HG02981 (cell line): Measurements from ENCODE around the gene ADTRP.

Source experiments
- ATAC-seq: cut with Tn5 transposase; IDR thresholded peaks from one replicate; pipeline ENCODE4 v1.9.1; 2021; ENCODE audit warnings: mild to moderate bottlenecking, moderate library complexity; ENCODE audit not compliant: unreplicated experiment

The ADTRP gene

DNA sequence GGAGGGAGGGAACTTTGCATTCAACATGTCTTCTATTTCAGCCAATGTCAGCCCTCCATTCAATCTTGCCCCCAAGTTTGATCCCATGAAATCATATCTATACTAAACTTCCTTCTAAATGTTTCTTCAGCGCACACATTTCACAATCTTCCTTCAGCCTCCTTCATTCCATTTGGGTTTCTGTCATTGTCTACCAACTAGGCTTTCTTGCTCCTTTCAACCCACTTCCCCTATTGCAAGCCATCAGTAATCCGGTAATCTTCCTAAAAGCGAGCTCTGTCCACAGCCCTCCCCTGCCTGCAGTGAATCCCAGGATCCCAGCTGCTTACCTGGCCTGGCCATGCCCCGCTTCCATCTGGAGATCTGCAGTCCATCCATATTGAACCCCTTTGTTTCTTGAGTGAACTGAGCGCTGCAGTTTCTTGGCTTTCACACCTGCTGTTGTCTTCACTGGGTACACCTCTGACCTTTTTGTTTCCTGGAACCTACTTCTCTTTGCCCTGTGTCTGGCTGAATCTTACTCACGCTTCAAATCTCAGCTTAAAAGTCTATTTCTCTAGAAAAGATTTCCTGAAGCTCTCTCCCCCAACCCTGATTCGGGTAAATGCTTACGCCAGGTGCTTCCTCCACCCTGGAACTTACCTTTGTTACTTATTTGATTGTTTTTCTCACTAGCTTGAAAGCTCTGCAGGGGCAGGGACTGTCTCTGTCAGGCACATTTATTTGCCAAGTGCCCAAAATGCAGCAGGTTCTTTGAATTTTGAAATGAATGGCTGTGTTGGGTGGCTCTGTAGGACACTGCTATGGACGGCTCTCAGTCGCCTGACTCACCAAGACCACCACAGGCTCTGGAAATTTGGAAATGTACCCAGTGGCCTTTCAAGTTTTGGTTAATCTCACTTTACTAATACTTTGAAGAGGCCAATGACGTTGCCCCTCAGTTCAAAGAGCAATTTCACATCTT, 50.3 kb downstream of the ADTRP start:
- no peak for ATAC-seq

GRCh38 chr6:11727346-11727997, 51.1 kb downstream of the ADTRP start:
- ATAC-seq = no peak

DNA sequence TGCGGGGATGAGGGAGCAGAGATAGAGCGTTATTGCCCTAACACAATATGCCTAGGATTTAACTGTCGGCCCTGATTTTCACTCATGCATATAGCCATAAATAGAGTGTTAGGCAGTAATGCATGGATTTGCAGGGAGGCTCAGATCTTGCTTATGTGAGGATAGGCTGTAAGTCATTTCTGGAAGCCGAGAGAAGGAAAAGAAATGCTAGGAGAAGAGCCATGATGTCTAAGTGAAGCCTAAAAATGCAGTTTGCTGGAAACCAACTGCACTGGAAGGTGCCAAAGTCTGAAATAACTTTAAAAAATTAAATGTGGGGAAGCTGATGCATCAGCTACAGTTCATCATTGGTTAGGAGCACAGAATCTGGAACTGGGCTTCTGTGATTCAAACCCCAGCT, 54.3 kb downstream of the ADTRP start:
- ATAC-seq = no peak

DNA sequence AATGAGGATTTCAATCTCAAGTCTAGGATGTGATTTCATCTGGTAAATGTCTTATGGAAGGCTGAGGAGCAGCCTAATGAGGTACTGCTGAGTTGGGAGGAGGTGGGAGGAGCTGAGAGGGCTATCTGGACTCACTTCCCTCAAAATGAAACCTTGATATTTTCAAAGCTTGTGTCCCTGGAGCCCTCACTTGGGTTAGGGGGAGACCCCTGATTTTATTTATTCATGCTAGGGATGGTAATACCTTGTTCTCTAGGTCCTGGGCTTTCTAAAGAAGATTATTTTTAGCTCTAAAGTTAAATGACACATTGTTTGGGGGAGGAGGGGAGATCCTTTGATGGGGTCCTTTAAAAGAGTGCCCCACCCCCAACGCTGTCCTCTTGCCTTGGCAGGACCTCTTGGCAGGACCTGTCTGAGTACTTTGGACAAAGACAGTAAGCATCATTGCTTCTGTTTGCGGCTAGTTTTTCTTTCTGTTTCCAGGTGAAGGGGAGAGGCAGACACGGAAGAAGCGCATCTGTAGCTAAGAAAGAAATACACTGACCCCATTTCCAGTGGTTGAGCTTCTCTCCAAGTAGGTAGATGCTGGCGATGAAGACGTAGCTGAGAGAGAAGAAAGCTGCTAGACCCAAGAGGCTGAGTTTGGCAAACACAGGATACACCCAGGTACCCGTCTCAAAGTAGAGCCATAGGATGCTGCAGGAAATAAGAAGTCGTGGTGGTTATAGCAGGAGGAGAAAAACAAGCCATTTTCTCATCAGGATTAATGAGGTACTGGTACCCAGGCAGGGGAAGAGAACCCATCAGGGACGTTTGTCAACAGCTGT, 55.6 kb downstream of the ADTRP start:
- ATAC-seq = no peak

DNA sequence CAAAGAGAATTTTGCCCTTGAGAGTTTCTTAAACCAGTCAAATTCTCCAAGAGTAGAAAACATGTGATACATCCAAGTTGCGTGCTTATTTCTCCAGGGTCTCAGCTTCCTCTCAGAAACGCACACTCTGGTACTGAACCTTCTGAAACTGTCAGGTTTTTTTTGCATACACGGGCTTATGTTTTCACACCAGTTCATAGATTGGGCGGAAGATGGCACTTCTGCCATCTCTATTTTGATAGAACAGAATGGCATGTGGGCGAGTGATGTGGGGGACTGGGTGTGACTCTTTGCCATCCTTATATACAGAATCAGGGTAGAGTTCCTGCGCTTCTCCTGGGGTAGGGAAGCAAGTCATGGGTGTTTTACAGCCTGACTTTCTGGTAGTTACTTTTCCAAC, 56.4 kb downstream of the ADTRP start:
- no peak for ATAC-seq

DNA sequence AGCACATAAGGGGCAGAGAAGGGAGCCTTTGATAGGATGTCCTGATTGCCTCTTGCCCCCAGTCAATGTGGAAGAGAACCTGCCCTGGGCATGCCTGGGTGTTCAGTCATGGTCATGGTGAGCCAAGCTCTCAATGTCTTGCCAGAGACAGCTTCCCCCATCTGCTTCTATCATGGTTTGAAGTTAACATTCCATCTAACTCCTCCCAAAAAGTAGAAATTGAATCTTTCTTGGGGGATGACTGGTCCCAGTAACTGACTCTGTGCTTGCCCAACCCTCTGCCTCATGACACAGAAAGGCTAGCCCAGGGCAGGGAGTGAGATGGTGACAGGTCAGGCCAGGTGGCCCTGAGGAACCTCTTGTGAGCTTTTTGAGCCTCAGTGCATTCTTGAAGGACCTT, 60.1 kb downstream of the ADTRP start:
- ATAC-seq = no peak

DNA sequence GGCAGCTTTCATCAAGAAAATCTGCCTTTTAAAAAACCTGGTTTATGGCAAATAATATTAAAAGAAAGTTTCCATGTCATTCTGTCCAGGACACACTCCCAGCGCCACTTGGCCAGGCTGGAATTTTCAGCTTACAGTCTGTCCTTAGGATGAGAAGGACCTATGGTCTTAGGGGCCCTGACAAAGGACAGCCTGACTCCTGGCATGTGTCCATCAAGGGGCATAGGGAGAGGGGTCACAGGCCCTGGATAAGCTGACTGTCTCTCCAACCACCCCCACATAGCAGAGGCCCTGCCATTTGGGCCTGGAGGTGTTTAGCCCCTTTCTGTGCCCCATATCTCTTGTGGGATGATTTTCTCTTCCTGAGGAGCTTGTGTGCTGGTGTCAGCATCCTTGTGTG, 60.6 kb downstream of the ADTRP start:
- no peak for ATAC-seq

- no peak for ATAC-seq
These were observed 63.8 kb downstream of the ADTRP start for GRCh38 chr6:11714798-11715285.

DNA sequence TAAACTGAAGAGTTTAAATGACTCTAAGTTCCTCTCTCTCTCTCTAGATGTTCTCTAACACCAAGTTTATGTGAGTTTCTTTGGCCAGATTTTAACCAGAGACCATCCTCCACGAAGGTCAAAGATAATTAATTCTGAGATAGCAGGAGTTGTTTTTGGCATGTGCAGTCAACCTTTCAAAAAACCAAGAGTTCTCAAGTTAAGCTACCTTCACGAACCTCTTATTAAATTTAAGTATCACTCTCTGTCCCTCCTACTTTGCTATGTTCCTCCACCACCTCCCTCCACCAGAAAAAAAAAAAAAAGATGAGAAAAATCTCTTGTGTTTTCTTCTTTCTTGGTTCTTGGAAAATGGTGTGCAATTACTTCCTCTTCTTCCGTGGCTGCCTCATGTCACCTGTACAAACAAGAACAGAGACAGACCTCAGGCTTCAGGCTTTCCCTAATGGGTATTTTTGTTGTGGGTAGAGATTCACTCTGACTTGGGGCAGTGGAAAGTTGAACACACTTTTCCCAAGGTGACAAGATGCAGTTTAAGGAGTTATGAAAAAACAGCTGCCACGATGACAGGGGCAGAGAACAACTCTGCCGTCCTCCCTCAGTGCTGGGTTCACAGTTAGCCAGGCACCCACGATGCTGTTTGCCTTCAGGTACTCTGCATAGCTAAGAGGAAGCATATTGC, 64.3 kb downstream of the ADTRP start:
- peak; percentile 42 for ATAC-seq

- ATAC-seq = no peak
These were observed 65.8 kb downstream of the ADTRP start for GRCh38 chr6:11712760-11713159.

- ATAC-seq = no peak
These were observed 66.5 kb downstream of the ADTRP start for GRCh38 chr6:11711984-11712711.

- no peak for ATAC-seq
These were observed 67.3 kb downstream of the ADTRP start for GRCh38 chr6:11711003-11711983.

GRCh38 chr6:11710311-11710761, 68.3 kb downstream of the ADTRP start:
- ATAC-seq = no peak

DNA sequence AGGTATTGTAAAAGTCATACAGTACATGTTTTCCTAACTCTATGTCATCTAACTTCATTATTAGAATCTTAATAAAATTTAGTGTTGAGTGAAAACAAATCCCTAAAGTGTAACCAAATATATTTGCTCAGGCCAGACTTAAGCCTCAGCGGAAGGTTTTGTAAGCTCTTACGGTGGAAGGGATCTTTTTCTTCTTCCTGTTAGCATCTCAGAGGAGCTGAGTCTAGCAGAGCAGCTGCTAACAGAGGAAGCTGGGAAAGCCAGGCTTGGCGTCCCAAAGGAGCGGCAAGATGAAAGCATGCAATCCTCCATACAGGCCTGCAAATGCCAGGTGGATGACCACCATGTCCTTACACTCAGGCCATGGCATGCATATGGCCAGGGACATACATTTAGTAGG, 72.4 kb downstream of the ADTRP start:
- no peak for ATAC-seq

DNA sequence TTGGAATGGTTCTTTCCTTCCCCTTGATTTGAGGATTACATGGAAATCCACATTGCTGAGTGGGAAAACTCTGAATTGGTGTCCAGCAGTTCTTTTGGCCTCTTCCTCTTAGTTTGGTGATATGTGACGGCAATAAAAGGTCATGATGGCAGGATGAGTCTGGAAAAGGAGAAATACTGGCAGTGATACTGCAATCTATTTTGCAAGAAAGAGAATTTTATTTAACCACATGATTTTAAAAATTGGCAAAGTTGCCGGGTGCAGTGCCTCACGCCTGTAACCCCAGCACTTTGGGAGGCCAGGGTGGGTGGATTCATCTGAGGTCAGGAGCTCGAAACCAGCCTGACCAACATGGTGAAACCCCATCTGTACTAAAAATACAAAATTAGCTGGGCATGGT, 73.1 kb downstream of the ADTRP start:
- ATAC-seq = no peak

DNA sequence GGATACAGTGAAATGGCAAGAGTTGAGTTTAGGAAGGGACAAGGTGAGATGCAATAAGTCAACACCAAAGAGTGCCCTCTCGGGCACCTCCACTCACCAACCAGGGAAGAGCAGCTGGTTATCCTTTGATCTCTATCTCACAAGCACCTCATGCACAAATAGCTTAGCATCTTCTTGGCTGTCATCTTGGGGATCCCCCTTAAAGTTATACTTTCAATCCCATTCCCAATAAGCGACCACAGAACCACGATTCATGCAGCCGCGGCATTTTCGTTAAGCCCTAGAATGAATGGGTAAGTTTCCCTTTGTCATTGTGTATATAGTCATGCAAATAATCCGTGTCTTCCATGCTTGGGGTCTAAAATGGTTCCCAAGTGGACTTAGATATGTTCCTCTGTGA, 73.5 kb downstream of the ADTRP start:
- no peak for ATAC-seq

- ATAC-seq = no peak
These were observed 74.9 kb downstream of the ADTRP start for GRCh38 chr6:11703725-11704124.

GRCh38 chr6:11702500-11703130, 76.0 kb downstream of the ADTRP start:
- ATAC-seq = no peak
